Activated CD4-positive, alpha-beta T cell treated with anti-CD3 and anti-CD28 coated beads, Interleukin-2, Interleukin-6, amounts not matched to agents 100 ng/mL and 50 ng/mL, durations not matched to agents 16 hours and 8 hours (primary cell): Measurements from ENCODE around the gene SUSD3.
"Not testable (repeated sequence)": the region's sequence is repeated elsewhere in the genome, so short reads cannot be mapped to it uniquely, and the experiment has no call there.

Experiments used
- DNase-seq: peaks from one replicate; pipeline ENCODE4 v3.0.0-alpha.2; 2020

Gene SUSD3

GRCh38 chr9:93114169-93114983 is 55.9 kb downstream of the SUSD3 start:
- no peak for DNase-seq

GRCh38 chr9:93114984-93115335 is 56.5 kb downstream of the SUSD3 start:
- DNase-seq: no peak

GRCh38 chr9:93115486-93116071 is 57.1 kb downstream of the SUSD3 start:
- no peak for DNase-seq

GRCh38 chr9:93116072-93116961 is 57.8 kb downstream of the SUSD3 start:
- no peak for DNase-seq

- not testable (repeated sequence) for DNase-seq
Measured at GRCh38 chr9:93117521-93117920, 59.0 kb downstream of the SUSD3 start.

- DNase-seq: no peak
Measured at GRCh38 chr9:93117924-93118862, 59.7 kb downstream of the SUSD3 start.

- no peak for DNase-seq
Measured at GRCh38 chr9:93118863-93119702, 60.6 kb downstream of the SUSD3 start.

- no peak for DNase-seq
Measured at GRCh38 chr9:93119703-93119952, 61.1 kb downstream of the SUSD3 start.

- DNase-seq: peak; percentile 64
Measured at GRCh38 chr9:93119953-93120845, 61.7 kb downstream of the SUSD3 start.

- DNase-seq: no peak
Measured at GRCh38 chr9:93120846-93121315, 62.4 kb downstream of the SUSD3 start.

- DNase-seq: no peak
Measured at GRCh38 chr9:93121316-93122241, 63.1 kb downstream of the SUSD3 start.

- no peak for DNase-seq
Measured at GRCh38 chr9:93122721-93123221, 64.3 kb downstream of the SUSD3 start.

GRCh38 chr9:93123561-93124283 is 65.2 kb downstream of the SUSD3 start:
- no peak for DNase-seq

- no peak for DNase-seq
Measured at GRCh38 chr9:93124793-93125192, 66.3 kb downstream of the SUSD3 start.

GRCh38 chr9:93125331-93125894 is 66.9 kb downstream of the SUSD3 start:
- DNase-seq: no peak

- no peak for DNase-seq
Measured at GRCh38 chr9:93126151-93126781, 67.8 kb downstream of the SUSD3 start.

GRCh38 chr9:93126825-93127368 is 68.4 kb downstream of the SUSD3 start:
- DNase-seq: no peak
